T follicular helper cell (primary cell): ENCODE results near the gene ENPP3.

Experiments used
- DNase-seq: peaks from one replicate; pipeline ENCODE4 v3.0.0-alpha.2; 2020; ENCODE audit warnings: low read depth

ENPP3 gene

GRCh38 chr6:131642987-131643611, 6.0 kb downstream of the ENPP3 start:
- no peak for DNase-seq

GRCh38 chr6:131643855-131644460, 6.9 kb downstream of the ENPP3 start:
- DNase-seq, result no peak

- no peak for DNase-seq
Measured at GRCh38 chr6:131644921-131645320, 7.8 kb downstream of the ENPP3 start.

- DNase-seq, result no peak
Measured at GRCh38 chr6:131645846-131646245, 8.7 kb downstream of the ENPP3 start.

DNA sequence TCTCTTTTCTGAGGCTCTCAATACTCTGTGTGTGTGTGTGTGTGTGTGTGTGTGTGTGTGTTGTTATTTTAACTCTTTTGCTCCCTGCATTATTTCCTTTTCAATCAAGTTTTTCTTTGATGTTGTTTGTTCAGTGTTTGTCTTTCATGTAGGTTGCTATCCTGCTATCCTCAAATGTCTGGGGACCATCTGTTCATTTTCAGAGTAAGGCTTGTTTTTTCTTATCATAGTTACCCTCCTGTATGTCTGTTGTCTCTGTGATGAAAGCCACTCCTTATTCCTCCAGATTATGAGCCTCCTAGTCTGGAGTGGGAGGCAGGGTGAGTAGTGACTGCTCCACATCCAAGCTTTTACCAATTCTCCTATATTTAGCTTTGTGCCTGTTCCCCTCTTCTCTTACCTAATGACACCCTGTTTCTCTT, 9.2 kb downstream of the ENPP3 start:
- DNase-seq, result no peak

- DNase-seq, result no peak
Measured at GRCh38 chr6:131651782-131652181, 14.7 kb downstream of the ENPP3 start.

DNA sequence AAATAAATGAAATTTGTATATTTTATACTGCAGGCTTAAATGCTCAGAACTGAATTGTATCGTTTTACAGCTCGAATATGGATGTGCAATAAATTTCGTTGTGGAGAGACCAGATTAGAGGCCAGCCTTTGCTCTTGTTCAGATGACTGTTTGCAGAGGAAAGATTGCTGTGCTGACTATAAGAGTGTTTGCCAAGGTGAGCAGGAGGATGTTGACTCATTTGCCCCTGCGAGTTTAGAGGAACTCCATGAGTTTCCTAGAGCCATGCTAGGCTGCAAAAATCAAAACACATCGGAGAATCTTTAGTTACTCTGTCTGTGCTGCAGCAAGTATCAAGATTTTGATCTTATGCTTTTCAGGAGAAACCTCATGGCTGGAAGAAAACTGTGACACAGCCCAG, 15.4 kb downstream of the ENPP3 start:
- no peak for DNase-seq

DNA sequence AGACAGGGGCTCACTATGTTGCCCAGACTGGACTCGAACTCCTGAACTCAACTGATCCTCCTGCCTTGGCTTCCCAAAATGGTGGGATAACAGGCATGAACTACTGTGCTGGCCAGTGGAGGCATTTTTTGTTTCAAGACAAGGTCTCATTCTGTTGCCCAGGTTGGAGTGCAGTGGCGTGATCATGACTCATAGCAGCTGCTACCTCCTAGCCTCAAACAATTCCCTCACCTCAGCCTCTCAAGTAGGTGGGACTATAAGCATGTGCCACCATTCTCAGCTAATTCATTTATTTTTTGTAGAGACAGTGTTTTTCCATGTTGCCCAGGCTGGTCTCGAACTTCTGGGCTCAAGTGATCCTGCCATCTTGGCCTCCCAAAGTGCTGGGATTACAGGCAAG, 17.2 kb downstream of the ENPP3 start:
- no peak for DNase-seq

DNA sequence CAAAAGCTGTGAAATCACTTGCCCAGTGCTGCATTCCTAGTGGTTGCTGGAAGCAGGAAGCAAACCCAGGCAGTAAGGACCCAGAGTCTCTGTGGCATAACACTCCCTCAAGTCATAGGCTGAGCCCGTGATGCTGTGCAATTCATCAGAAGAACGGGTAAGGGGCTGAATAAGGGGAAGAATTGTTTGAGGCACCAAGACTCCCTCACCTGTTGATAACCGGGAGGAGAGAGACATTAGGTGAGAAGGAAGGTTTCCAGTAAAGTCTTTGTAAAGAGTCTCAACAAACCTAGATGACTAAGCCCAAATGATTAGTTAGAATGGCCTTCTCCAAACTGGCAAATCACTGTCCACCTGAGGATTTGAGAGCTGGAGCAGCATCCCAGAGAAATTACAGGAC, 18.3 kb downstream of the ENPP3 start:
- no peak for DNase-seq

DNA sequence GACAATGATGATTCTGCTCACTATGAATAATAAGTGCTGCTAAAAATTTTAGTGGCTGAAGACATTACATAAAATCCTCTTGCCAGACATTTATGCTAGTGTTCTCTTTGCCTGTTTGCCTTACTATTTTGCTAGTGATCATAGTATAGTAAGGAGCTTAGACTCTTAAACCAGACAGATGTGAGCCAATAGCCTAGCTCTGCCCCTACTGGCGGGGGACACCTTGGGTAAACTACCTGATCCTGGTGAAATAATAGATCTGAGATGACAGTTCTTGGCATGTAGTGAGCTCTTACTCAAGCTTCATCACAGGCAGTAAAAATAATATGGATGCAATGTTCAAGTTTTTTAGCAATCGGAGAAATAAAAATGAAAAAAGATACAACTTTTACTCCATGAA, 18.8 kb downstream of the ENPP3 start:
- DNase-seq, result no peak

GRCh38 chr6:131656667-131657066, 19.6 kb downstream of the ENPP3 start:
- no peak for DNase-seq

GRCh38 chr6:131657222-131657621, 20.1 kb downstream of the ENPP3 start:
- DNase-seq, result no peak

- DNase-seq, result no peak
Measured at GRCh38 chr6:131657630-131658111, 20.6 kb downstream of the ENPP3 start.

DNA sequence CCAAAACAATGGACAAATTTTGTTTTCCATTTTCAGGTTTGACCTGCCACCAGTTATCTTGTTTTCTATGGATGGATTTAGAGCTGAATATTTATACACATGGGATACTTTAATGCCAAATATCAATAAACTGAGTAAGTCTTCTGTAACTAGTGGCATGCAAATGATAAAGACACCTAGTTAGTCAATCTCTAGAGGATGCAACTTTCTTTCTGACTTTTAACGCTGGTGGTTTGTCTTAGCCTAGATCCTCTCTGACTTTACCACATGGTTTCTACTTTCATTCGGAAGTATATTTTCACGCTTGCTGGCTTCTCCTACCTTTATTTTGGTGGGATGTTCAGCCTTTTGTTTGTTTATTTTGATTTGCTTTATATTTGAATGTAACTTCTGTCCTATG, 21.2 kb downstream of the ENPP3 start:
- no peak for DNase-seq

DNA sequence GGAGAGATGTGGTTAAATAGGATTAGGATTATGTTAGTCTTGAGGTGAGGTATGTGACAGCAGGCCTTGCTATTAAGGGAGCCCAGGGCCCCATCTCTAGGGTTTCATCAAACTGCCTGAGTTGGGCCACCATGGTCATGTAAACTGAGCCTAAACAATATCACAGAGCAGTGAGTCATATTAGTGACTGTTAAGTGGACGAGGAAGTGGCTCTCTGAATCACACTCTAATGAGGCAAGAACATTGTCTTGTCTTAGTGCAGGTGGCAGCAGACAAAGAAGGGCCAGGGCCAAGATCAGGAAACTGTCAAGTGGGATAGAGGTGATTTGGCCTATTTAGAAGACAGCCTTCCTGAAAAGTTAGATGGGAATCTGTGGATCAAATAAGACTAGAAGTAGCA, 23.1 kb downstream of the ENPP3 start:
- no peak for DNase-seq

- no peak for DNase-seq
Measured at GRCh38 chr6:131663578-131664165, 26.6 kb downstream of the ENPP3 start.

- DNase-seq, result no peak
Measured at GRCh38 chr6:131669891-131670290, 32.8 kb downstream of the ENPP3 start.

- no peak for DNase-seq
Measured at GRCh38 chr6:131673184-131673583, 36.1 kb downstream of the ENPP3 start.

DNA sequence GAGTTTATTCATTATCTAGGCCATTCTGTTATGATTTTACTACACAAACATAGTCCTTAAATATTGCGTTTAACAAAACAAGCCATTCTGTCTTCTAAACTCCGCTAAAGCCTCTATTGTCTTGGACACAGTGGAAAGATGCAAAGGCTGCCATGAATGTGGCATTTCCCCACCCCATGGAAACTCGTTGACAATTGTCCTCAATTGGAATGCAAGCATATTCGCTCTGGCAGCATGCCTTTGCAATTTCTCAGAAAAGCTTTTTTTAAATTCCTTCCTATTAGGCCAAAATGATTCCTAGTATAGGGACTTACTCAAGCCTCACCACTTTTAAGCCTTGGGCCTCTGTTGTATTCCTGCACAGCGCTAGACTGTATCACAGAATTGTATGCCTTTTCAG, 41.3 kb downstream of the ENPP3 start:
- DNase-seq, result no peak

DNA sequence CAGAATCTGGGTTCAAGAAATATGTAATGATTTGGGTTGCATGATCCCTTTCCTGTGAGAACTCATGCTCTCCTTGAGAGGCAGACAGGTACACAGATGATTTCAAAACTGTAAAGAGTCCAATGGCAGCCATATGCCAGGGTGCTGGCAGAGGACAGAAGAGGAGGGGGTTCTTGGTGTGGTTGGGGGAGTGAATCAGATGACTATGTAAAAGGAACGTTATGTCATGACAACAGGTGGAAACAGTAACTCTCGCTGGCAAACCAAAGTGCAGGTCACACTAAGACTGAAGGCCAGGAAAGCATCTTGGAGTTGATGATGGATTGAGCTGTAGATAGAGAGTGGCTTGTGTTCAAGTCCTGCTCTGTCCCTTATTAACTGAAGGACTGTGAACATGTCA, 43.8 kb downstream of the ENPP3 start:
- no peak for DNase-seq

DNA sequence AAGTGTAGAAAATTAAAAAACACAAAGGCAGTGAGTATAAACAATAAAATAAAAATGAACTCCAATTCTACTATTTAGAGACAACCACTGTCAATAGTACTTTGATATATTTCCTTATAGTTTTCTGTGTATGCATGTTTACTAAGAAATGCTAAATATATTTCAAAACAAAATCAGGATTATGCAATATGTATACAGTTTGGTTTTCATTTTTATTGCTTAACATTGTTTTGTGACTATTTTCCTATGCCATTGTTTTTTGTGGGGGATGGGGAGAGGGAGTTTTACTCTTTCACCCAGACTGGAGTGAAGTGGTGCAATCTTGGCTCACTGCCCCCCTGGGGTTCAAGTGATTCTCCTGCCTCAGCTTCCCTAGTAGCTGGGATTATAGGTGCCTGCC, 44.5 kb downstream of the ENPP3 start:
- no peak for DNase-seq

DNA sequence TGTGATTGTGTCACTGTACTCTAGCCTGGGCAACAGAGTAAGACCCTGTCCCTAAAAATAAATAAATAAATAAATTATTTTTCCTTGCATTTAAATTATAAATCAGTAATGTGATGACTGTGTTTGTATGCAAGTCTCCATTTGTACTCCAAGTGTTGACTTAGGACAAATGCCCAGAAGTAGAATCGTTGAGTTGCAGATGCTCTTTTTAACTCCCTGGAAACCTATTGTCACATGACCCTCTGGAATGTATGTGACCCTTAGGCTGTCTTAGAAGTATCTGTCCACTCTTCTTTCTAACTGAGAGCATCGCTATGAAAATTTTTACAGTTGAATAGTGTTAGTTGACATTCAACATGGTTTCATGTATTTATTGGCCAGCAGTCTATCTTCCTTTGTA, 45.3 kb downstream of the ENPP3 start:
- no peak for DNase-seq

GRCh38 chr6:131683479-131683878, 46.4 kb downstream of the ENPP3 start:
- DNase-seq, result no peak
